Measurements from ENCODE around the gene PDZRN4.

The PDZRN4 gene

DNA sequence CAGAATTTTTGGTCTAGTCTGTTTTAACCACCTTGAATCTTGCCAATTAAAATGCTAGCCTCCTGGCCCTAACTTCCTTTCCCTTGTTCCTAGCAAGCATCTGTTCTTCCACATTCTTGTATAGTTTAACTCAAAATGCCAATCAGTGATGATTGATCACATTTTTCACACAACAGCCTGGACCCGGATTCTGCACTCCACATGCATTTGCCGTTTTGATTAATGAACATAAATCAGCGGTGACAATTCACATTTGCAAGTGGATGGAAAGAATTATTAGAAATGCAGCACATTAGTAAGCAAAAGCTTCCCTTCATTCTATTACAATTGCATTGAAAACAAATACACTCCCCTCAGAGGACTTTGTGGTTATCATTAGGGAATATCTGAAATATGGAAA lies 83.4 kb downstream of the PDZRN4 start:
- H3K4me3 ChIP-seq (ENCODE audit: low read length, poor library complexity, severe bottlenecking) = no peak overlapping the region
- H3K79me2 ChIP-seq (ENCODE audit: insufficient read depth, low read length) = no peaks in the 10 kb centered on the region
- no peak overlapping the region for H3K4me2 ChIP-seq (ENCODE audit: low read depth, low read length, poor library complexity, severe bottlenecking)
- H3K27me3 ChIP-seq (ENCODE audit: insufficient read depth, low read length, poor library complexity, severe bottlenecking) = no peaks in the 10 kb centered on the region
- no peaks in the 10 kb centered on the region for H3K36me3 ChIP-seq (ENCODE audit: insufficient read depth, low read length)
- no peak overlapping the region for H3K9ac ChIP-seq (ENCODE audit: low read depth, low read length, poor library complexity, severe bottlenecking)
- no peak for TF ChIP-seq EZH2phosphoT487 (IDR thresholded peaks at IDR 0.05; ENCODE audit: borderline replicate concordance)
- TF ChIP-seq, protein P1, sequence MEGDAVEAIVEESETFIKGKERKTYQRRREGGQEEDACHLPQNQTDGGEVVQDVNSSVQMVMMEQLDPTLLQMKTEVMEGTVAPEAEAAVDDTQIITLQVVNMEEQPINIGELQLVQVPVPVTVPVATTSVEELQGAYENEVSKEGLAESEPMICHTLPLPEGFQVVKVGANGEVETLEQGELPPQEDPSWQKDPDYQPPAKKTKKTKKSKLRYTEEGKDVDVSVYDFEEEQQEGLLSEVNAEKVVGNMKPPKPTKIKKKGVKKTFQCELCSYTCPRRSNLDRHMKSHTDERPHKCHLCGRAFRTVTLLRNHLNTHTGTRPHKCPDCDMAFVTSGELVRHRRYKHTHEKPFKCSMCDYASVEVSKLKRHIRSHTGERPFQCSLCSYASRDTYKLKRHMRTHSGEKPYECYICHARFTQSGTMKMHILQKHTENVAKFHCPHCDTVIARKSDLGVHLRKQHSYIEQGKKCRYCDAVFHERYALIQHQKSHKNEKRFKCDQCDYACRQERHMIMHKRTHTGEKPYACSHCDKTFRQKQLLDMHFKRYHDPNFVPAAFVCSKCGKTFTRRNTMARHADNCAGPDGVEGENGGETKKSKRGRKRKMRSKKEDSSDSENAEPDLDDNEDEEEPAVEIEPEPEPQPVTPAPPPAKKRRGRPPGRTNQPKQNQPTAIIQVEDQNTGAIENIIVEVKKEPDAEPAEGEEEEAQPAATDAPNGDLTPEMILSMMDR (conservative IDR thresholded peaks at IDR 0.05; ENCODE audit: low read length) = no peak
- H3K9me3 ChIP-seq (ENCODE audit: insufficient read depth, low read depth, low read length) = no peaks in the 10 kb centered on the region
- H3K4me1 ChIP-seq (ENCODE audit: insufficient read depth, low read length, poor library complexity, severe bottlenecking) = peaks cover 24% of the 10 kb centered on the region
- H3F3A ChIP-seq (ENCODE audit: low read depth) = no peaks in the 10 kb centered on the region
- no peaks in the 10 kb centered on the region for H4K20me1 ChIP-seq (ENCODE audit: insufficient read depth, low read length, poor library complexity, severe bottlenecking)
- H2AFZ ChIP-seq (ENCODE audit: low read length) = no peak overlapping the region
- H3K9me2 ChIP-seq (replicated peaks; ENCODE audit: low read depth, low read length) = no peaks in the 10 kb centered on the region

DNA sequence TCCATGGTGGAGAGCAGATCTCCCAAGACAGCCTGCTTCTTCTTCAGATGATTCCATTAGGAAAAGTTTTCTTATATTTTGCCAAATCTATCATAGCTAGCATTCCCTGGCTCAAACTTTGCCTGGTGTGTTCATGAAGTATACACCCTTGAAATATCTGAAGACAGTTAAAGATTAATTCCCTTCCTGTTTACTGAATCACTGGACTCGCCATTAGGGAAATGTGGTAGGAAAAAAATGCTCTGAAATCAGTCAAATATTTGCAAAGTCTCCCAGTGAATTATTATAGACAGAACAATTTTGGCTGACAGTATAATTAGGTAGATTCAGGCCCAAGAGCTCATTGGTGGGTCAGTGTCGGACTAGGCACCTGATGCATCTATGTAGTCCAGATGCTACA lies 86.5 kb downstream of the PDZRN4 start:
- H3F3A ChIP-seq (ENCODE audit: low read depth) = no peaks in the 10 kb centered on the region
- TF ChIP-seq, protein P1 (conservative IDR thresholded peaks at IDR 0.05; ENCODE audit: low read length) = no peak
- TF ChIP-seq EZH2phosphoT487 (IDR thresholded peaks at IDR 0.05; ENCODE audit: borderline replicate concordance) = no peak
- peak overlapping the region; percentile 12 for H3K9ac ChIP-seq (ENCODE audit: low read depth, low read length, poor library complexity, severe bottlenecking)
- no peaks in the 10 kb centered on the region for H3K36me3 ChIP-seq (ENCODE audit: insufficient read depth, low read length)
- H3K79me2 ChIP-seq (ENCODE audit: insufficient read depth, low read length) = no peaks in the 10 kb centered on the region
- no peaks in the 10 kb centered on the region for H3K27me3 ChIP-seq (ENCODE audit: insufficient read depth, low read length, poor library complexity, severe bottlenecking)
- no peak overlapping the region for H3K4me2 ChIP-seq (ENCODE audit: low read depth, low read length, poor library complexity, severe bottlenecking)
- peaks cover 24% of the 10 kb centered on the region for H3K4me1 ChIP-seq (ENCODE audit: insufficient read depth, low read length, poor library complexity, severe bottlenecking)
- H3K9me3 ChIP-seq (ENCODE audit: insufficient read depth, low read depth, low read length) = no peaks in the 10 kb centered on the region
- H4K20me1 ChIP-seq (ENCODE audit: insufficient read depth, low read length, poor library complexity, severe bottlenecking) = no peaks in the 10 kb centered on the region
- H3K9me2 ChIP-seq (replicated peaks; ENCODE audit: low read depth, low read length) = no peaks in the 10 kb centered on the region
- no peak overlapping the region for H3K4me3 ChIP-seq (ENCODE audit: low read length, poor library complexity, severe bottlenecking)
- no peak overlapping the region for H2AFZ ChIP-seq (ENCODE audit: low read length)

DNA sequence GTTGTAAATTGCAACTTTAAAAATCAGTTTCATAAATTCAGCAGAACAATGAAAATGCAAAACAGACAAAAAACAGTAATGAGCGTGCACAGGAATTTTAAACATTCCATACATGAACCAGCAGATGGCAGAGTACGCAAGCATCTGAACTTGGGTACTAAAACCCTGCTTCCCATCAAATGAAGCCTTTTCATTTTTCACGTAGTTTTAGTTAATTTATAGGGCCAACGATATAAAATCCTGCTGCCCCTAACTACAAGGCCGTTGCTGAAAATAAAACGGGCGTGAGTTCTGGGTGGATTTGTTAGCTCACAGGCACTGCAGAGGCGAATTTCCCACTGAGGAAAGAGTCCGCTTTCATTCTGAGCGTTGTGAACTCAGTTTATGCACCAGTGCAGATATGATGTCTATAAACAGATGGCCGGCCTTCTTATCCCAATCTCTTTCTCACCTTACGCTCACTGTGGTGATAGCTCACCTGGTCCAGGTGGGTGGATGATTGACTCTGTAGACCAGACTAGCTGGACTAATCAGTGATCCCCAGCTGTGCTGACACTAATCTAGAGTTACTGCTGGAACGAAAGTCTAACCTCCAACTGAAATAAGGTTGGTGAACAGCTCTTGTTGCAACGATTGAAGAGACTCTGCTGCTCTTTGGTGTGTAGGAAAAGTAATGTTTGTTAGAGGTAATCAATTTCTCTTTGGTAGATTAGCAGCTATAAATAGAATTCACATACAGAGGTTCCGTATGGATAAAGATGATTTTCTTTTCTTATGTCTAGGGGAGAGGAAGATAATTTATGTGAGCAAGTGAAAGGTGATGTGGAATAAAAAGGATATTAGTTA lies 89.2 kb downstream of the PDZRN4 start:
- Histone ChIP-seq H3K9me3 (ENCODE audit: insufficient read depth, low read depth, low read length) (no peaks in the 10 kb centered on the region), H3K79me2 (ENCODE audit: insufficient read depth, low read length) (no peaks in the 10 kb centered on the region), H4K20me1 (ENCODE audit: insufficient read depth, low read length, poor library complexity, severe bottlenecking) (no peaks in the 10 kb centered on the region), H3K4me1 (ENCODE audit: insufficient read depth, low read length, poor library complexity, severe bottlenecking) (peaks cover 21% of the 10 kb centered on the region), H3K36me3 (ENCODE audit: insufficient read depth, low read length) (no peaks in the 10 kb centered on the region), H3K9me2 (replicated peaks; ENCODE audit: low read depth, low read length) (no peaks in the 10 kb centered on the region), H3K9ac (ENCODE audit: low read depth, low read length, poor library complexity, severe bottlenecking) (no peak overlapping the region), H3K4me2 (ENCODE audit: low read depth, low read length, poor library complexity, severe bottlenecking) (no peak overlapping the region), H3F3A (ENCODE audit: low read depth) (no peaks in the 10 kb centered on the region), H3K27me3 (ENCODE audit: insufficient read depth, low read length, poor library complexity, severe bottlenecking) (no peaks in the 10 kb centered on the region), H3K4me3 (ENCODE audit: low read length, poor library complexity, severe bottlenecking) (no peak overlapping the region), H2AFZ (ENCODE audit: low read length) (peak overlapping the region; percentile 38; the same call in 1 of the 2 replicates)
- TF ChIP-seq EZH2phosphoT487 (IDR thresholded peaks at IDR 0.05; ENCODE audit: borderline replicate concordance) = no peak
- TF ChIP-seq, protein P1 (conservative IDR thresholded peaks at IDR 0.05; ENCODE audit: low read length) = peak; percentile 78
